Measurements from ENCODE around the gene RNF182. TPM values are rescaled to one million over a fixed set of nuclear protein-coding genes. Genes with fewer than 3 reads are reported as not detected.

The RNF182 gene
- total and polyA plus RNA-seq, 9 of the 15 experiments (the other 6 are each of a cell fraction or from before 2014, with no cell fraction given), result 12.8 to 22.8 (median 17.5) TPM

GRCh38 chr6:13985663-13986325, 61.0 kb downstream of the RNF182 start (continued):
- TF ChIP-seq ZNF318 (IDR thresholded peaks at IDR 0.05; ENCODE audit: borderline replicate concordance in 1 of 2, low read depth in 1 of 2) (no peak), EP400 (IDR thresholded peaks at IDR 0.05) (peak; percentile 25; the same call in 1 of the 2 replicates), ZNF586 (CRISPR knock-in tag; conservative IDR thresholded peaks at IDR 0.05) (no peak), MNT (conservative IDR thresholded peaks at IDR 0.05) (peak; percentile 46 to 48; a peak in 3 of 4 replicates), MYC (IDR thresholded peaks at IDR 0.05; ENCODE audit: low read depth, low read length) (peak; percentile 45; the same call in 1 of the 2 replicates), MYC (CRISPR knock-in tag; IDR thresholded peaks at IDR 0.05; ENCODE audit: borderline replicate concordance, low read depth) (no peak), ZNF175 (CRISPR knock-in tag; IDR thresholded peaks at IDR 0.05; ENCODE audit: low read depth) (peak; percentile 62; the same call in 1 of the 2 replicates), CBX3 (IDR thresholded peaks at IDR 0.05; ENCODE audit: borderline replicate concordance in 1 of 2, low read length in 2 of 2) (peak in 1 of 2 experiments; percentile 76; a peak in 1 of 3 replicates), ZNF75A (CRISPR knock-in tag; IDR thresholded peaks at IDR 0.05) (no peak), EP300 (IDR thresholded peaks at IDR 0.05; ENCODE audit: low read length) (0 out of 2 replicates have a peak, but pooled peaks have one; percentile 29), NFATC3 (IDR thresholded peaks at IDR 0.05) (0 out of 2 replicates have a peak, but pooled peaks have one; percentile 17), MTA3 (IDR thresholded peaks at IDR 0.05; ENCODE audit: borderline replicate concordance) (peak; percentile 72), RHOXF2B (CRISPR knock-in tag; conservative IDR thresholded peaks at IDR 0.05) (no peak), KDM5B (IDR thresholded peaks at IDR 0.05; ENCODE audit: insufficient replicate concordance, low read depth, low read length) (peak; percentile 59), CHAMP1 (IDR thresholded peaks at IDR 0.05) (0 out of 2 replicates have a peak, but pooled peaks have one; percentile 53)
